ENCODE results near the gene PPP3R1. TPM values are rescaled to one million over a fixed set of nuclear protein-coding genes. Genes with fewer than 3 reads are reported as not detected.

PPP3R1 gene
- total RNA-seq, 4 donors from 2014 or later = 19.3 to 28.0 (median 25.7) TPM

- intact Hi-C loops (cut with DNase I) = no loop called here
- H3K9me3 ChIP-seq = no peaks in the 10 kb centered on the region
- no peaks in the 10 kb centered on the region for H3K27me3 ChIP-seq
- H3K36me3 ChIP-seq = peaks cover 0 to 13% (median 5%) of the 10 kb centered on the region in 4 donors
- TF ChIP-seq CTCF (IDR thresholded peaks at IDR 0.05) = no peak
- TF ChIP-seq POLR2A (IDR thresholded peaks at IDR 0.05; ENCODE audit: low read depth) = no peak
- TF ChIP-seq POLR2AphosphoS5 (IDR thresholded peaks at IDR 0.05) = no peak
- TF ChIP-seq EP300 (IDR thresholded peaks at IDR 0.05) = no peak
- no peak for DNase-seq (ENCODE audit: extremely low spot score)
- peaks cover 32 to 60% (median 52%) of the 10 kb centered on the region in 4 donors for H3K4me1 ChIP-seq
- H3K4me3 ChIP-seq = no peak overlapping the region
- no peak overlapping the region for H3K27ac ChIP-seq (replicated peaks in 1 of 4)
- 85% methylated on average over 5 of the region's 5 CpGs for whole genome bisulfite sequencing
Measured at GRCh38 chr2:68214381-68214780, 38.0 kb downstream of the PPP3R1 start.

DNA sequence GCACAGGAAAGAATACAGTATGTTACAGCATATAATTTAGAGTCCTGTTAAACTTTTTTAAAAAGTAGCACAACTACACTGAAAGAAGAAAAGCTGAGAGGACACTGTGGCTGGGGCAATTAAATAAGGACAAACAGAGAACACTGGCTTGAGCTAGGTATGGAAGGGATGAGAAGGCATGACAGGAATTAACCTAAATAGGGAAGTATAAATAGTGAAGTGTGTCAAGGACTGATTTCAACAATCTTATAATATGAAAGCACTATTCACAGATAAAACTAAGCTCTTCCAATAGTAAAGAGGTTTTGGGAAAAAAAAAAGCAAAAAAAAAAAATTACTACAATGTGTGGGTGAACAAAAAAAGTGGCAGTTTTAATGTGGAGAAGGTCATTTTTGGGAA lies 45.5 kb downstream of the PPP3R1 start:
- no peak overlapping the region for H3K27ac ChIP-seq (replicated peaks in 1 of 4)
- no peak for DNase-seq (ENCODE audit: extremely low spot score)
- no peaks in the 10 kb centered on the region for H3K9me3 ChIP-seq
- intact Hi-C loops (cut with DNase I) = no loop called here
- no peak overlapping the region for H3K4me3 ChIP-seq
- H3K4me1 ChIP-seq = peaks cover 32 to 50% (median 44%) of the 10 kb centered on the region in 4 donors
- TF ChIP-seq EP300 (IDR thresholded peaks at IDR 0.05) (no peak), POLR2AphosphoS5 (IDR thresholded peaks at IDR 0.05) (no peak), CTCF (IDR thresholded peaks at IDR 0.05) (no peak), POLR2A (IDR thresholded peaks at IDR 0.05; ENCODE audit: low read depth) (no peak)
- H3K27me3 ChIP-seq = no peaks in the 10 kb centered on the region
- peaks cover 0 to 3% (median 0%) of the 10 kb centered on the region in 4 donors for H3K36me3 ChIP-seq

DNA sequence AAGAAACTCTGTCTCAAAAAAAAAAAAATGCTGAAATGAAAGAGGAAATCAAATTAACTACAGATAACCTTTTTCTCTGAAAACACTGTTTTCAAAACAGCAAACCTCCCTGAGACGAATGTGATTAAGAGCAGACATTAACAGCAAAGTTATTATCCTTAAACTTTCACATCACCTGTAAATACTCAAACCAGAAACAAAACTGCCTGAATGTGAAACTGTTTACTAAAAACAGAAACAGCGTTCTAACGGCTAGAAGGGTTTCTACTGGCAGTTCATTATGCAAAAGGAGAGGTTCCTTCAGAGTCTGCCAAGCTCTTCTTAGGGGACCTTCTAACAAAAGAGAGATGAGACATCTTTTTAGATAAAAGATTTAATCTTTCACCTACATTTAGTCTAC lies 48.7 kb downstream of the PPP3R1 start:
- 43% methylated on average over 3 of the region's 3 CpGs for WGBS
- intact Hi-C loops (cut with DNase I) = loop anchor here (5.0 kb wide), 1 partner anchor 44 kb away; no protein-coding TSS in a partner anchor

GRCh38 chr2:68200157-68200787 lies 52.1 kb downstream of the PPP3R1 start:
- DNase-seq (ENCODE audit: extremely low spot score) = no peak
- peaks cover 15 to 45% (median 34%) of the 10 kb centered on the region in 4 donors for H3K4me1 ChIP-seq
- intact Hi-C loops (cut with DNase I) = loop anchor here (5.0 kb wide), 1 partner anchor 47 kb away; no protein-coding TSS in a partner anchor
- TF ChIP-seq EP300 (IDR thresholded peaks at IDR 0.05) (no peak), POLR2AphosphoS5 (IDR thresholded peaks at IDR 0.05) (no peak), CTCF (IDR thresholded peaks at IDR 0.05) (no peak), POLR2A (IDR thresholded peaks at IDR 0.05; ENCODE audit: low read depth) (no peak)
- H3K36me3 ChIP-seq = no peaks in the 10 kb centered on the region
- no peaks in the 10 kb centered on the region for H3K27me3 ChIP-seq
- H3K27ac ChIP-seq (replicated peaks in 1 of 4) = no peak overlapping the region
- H3K9me3 ChIP-seq = no peaks in the 10 kb centered on the region
- H3K4me3 ChIP-seq = no peak overlapping the region
- WGBS = 80% methylated on average over 4 of the region's 4 CpGs

More for the DNA sequence above, 48.7 kb downstream of the PPP3R1 start:
- Histone ChIP-seq H3K36me3 (no peaks in the 10 kb centered on the region), H3K4me3 (no peak overlapping the region), H3K27me3 (no peaks in the 10 kb centered on the region), H3K27ac (replicated peaks in 1 of 4) (no peak overlapping the region), H3K9me3 (no peaks in the 10 kb centered on the region), H3K4me1 (peaks cover 32 to 47% (median 45%) of the 10 kb centered on the region in 4 donors)
- no peak for TF ChIP-seq POLR2AphosphoS5 (IDR thresholded peaks at IDR 0.05)
- TF ChIP-seq CTCF (IDR thresholded peaks at IDR 0.05) = no peak
- no peak for TF ChIP-seq EP300 (IDR thresholded peaks at IDR 0.05)
- TF ChIP-seq POLR2A (IDR thresholded peaks at IDR 0.05; ENCODE audit: low read depth) = no peak
- no peak for DNase-seq (ENCODE audit: extremely low spot score)

Data from esophagus muscularis mucosa (tissue), 4 donors.